Osteoblast (primary cell): ENCODE data around the gene MALAT1. TPM values are rescaled to one million over a fixed set of nuclear protein-coding genes. Genes with fewer than 3 reads are reported as not detected.

Source experiments
- DNase-seq: peaks from one replicate; pipeline ENCODE4 v3.0.0; 2011; ENCODE audit warnings: low spot score, mixed read lengths; ENCODE audit not compliant: insufficient read length; ENCODE audit errors: missing footprints
- H2AFZ ChIP-seq: 2 replicates; pipeline ENCODE4 v1.6.0; 2011; ENCODE audit warnings: mild to moderate bottlenecking, low read length
- H3K27ac ChIP-seq: 2 replicates; pipeline ENCODE4 v1.5.1; 2011; ENCODE audit warnings: mild to moderate bottlenecking, low read depth, low read length, moderate library complexity
- H3K27me3 ChIP-seq: 2 replicates; pipeline ENCODE4 v1.6.0; 2012; ENCODE audit warnings: mild to moderate bottlenecking, control low read depth, inconsistent platforms, low read length, moderate library complexity; ENCODE audit not compliant: insufficient read depth
- H3K36me3 ChIP-seq: 2 replicates; pipeline ENCODE4 v1.5.1; 2011; ENCODE audit warnings: mild to moderate bottlenecking, low read length, control low read depth, moderate library complexity; ENCODE audit not compliant: insufficient read depth
- H3K4me1 ChIP-seq: 2 replicates; pipeline ENCODE4 v1.5.1; 2011; ENCODE audit warnings: mild to moderate bottlenecking, low read length, control low read depth, moderate library complexity; ENCODE audit not compliant: insufficient read depth
- H3K4me2 ChIP-seq: 2 replicates; pipeline ENCODE4 v1.6.0; 2011; ENCODE audit warnings: mild to moderate bottlenecking, low read length; ENCODE audit not compliant: insufficient read depth
- H3K4me3 ChIP-seq: fragments of 200-600 bp; sonication (generic); 3 replicates; pipeline ENCODE4 v1.5.1; 2012; ENCODE audit warnings: mild to moderate bottlenecking, low read length, inconsistent platforms; ENCODE audit not compliant: insufficient read depth
- H3K79me2 ChIP-seq: 2 replicates; pipeline ENCODE4 v1.6.0; 2012; ENCODE audit warnings: mild to moderate bottlenecking, low read length, control low read depth, inconsistent platforms; ENCODE audit not compliant: insufficient read depth
- H3K9me3 ChIP-seq: 2 replicates; pipeline ENCODE4 v1.5.1; 2011; ENCODE audit warnings: low read depth, low read length, control low read depth
- H4K20me1 ChIP-seq: 2 replicates; pipeline ENCODE4 v1.6.0; 2012; ENCODE audit warnings: mild to moderate bottlenecking, low read length, control low read depth; ENCODE audit not compliant: insufficient read depth
- total RNA-seq: library from RNA; depleted of rRNA; stranded (reverse); fragments of >200 nt; gene quantifications from 2 replicates; pipeline ENCODE4 v1.2.3, GENCODE V29; 2012
- TF ChIP-seq, protein P1 (sequence below): IDR thresholded peaks from 2 replicates; pipeline ENCODE4 v1.5.1; 2011; ENCODE audit warnings: mild to moderate bottlenecking, low read depth, low read length, moderate library complexity; ENCODE audit errors: extremely low read depth

The MALAT1 gene
- total RNA-seq, 1 donor = 19,002 TPM

DNA sequence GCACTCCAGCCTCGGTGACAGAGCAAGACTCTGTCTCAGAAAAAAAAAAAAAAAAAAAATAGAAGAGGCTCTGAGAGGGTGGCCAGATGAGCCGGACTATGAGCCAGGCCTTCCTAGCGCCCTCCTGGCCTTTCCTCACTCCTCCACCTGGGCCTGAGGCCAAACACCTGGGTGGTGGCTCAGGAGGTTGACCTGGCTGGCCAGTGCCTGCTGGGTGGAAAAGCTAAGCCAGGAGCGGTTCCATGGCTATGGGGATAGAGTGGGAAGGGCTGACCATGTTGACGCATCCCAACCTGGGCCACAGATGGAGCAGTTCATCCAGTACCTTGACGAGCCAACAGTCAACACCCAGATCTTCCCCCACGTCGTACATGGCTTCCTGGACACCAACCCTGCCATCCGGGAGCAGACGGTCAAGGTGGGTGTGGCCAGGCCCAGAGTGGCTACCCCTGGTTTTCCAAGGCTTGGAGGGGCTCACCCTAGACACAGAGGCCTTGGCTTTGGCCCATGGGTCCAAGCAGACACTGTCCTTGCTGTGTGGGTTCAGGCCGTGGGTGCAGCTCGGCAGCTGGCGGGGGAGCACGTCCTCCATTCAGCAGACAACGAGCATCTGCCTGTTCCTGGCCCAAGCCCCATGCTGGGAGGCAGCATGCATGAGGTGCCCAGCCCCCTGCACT lies 33.7 kb downstream of the MALAT1 start:
- Histone ChIP-seq H3K9me3 (no peaks in the 10 kb centered on the region), H4K20me1 (peaks cover 58% of the 10 kb centered on the region), H3K4me3 (no peak overlapping the region), H3K36me3 (peaks cover 79% of the 10 kb centered on the region), H3K79me2 (peaks cover 32% of the 10 kb centered on the region), H3K27ac (no peak overlapping the region), H3K27me3 (no peaks in the 10 kb centered on the region), H2AFZ (no peak overlapping the region), H3K4me2 (no peak overlapping the region), H3K4me1 (no peaks in the 10 kb centered on the region)
- DNase-seq = peak; percentile 81
- TF ChIP-seq, protein P1, sequence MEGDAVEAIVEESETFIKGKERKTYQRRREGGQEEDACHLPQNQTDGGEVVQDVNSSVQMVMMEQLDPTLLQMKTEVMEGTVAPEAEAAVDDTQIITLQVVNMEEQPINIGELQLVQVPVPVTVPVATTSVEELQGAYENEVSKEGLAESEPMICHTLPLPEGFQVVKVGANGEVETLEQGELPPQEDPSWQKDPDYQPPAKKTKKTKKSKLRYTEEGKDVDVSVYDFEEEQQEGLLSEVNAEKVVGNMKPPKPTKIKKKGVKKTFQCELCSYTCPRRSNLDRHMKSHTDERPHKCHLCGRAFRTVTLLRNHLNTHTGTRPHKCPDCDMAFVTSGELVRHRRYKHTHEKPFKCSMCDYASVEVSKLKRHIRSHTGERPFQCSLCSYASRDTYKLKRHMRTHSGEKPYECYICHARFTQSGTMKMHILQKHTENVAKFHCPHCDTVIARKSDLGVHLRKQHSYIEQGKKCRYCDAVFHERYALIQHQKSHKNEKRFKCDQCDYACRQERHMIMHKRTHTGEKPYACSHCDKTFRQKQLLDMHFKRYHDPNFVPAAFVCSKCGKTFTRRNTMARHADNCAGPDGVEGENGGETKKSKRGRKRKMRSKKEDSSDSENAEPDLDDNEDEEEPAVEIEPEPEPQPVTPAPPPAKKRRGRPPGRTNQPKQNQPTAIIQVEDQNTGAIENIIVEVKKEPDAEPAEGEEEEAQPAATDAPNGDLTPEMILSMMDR = no peak

DNA sequence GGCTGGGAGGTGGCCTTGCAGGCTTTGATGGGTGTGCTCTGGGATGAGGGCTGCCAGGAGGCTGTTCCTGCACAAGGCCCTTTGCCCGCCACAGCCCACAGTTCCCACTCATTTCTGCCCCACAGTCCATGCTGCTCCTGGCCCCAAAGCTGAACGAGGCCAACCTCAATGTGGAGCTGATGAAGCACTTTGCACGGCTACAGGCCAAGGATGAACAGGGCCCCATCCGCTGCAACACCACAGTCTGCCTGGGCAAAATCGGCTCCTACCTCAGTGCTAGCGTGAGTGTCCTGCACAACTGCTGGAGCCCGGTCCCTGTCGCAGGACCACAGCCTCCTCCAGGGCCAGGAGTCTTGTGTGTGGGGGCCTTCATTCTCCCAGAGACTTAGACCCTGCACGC lies 36.3 kb downstream of the MALAT1 start:
- Histone ChIP-seq H3K36me3 (peaks cover 79% of the 10 kb centered on the region), H3K4me1 (no peaks in the 10 kb centered on the region), H3K79me2 (peaks cover 11% of the 10 kb centered on the region), H3K9me3 (no peaks in the 10 kb centered on the region), H3K4me2 (no peak overlapping the region), H2AFZ (no peak overlapping the region), H3K27ac (no peak overlapping the region), H3K27me3 (no peaks in the 10 kb centered on the region), H4K20me1 (peaks cover 42% of the 10 kb centered on the region), H3K4me3 (no peak overlapping the region)
- peak; percentile 86 for DNase-seq
- TF ChIP-seq, protein P1 = no peak

DNA sequence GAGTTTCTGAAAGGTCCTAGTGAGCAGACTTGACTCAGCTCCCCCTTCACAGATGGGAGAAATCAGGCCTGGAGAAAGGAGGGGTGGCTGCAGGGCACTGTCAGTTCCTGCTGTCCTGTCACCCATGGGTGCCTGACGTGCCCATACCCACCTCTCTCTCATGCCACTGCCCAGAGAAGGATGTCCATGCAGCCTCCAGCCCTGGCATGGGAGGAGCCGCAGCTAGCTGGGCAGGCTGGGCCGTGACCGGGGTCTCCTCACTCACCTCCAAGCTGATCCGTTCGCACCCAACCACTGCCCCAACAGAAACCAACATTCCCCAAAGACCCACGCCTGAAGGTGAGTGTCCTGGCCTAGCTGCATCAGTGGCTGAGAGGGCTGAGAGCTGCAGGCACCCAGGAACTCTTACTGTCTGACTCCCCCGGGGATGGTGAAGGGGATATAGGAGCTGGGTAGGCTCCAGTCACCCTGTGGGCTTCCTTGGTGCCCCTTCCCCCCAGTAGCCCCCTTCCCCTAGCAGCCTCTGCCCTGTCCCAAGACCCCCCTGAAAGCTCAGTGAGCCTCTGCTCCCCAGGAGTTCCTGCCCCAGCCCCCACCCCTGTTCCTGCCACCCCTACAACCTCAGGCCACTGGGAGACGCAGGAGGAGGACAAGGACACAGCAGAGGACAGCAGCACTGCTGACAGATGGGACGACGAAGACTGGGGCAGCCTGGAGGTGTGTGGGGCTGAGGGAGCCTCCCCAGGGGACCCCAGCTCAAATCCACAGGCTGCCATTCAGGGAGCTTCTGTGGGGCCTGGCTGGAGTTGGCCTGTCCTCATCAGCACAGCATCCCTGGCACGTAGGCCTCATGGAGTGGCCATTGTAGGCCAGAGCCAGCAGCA lies 37.8 kb downstream of the MALAT1 start:
- Histone ChIP-seq H3K9me3 (no peaks in the 10 kb centered on the region), H3K36me3 (peaks cover 67% of the 10 kb centered on the region), H2AFZ (no peak overlapping the region), H4K20me1 (peaks cover 36% of the 10 kb centered on the region), H3K4me2 (no peak overlapping the region), H3K27me3 (no peaks in the 10 kb centered on the region), H3K4me1 (peaks cover 9% of the 10 kb centered on the region), H3K27ac (no peak overlapping the region), H3K79me2 (peaks cover 2% of the 10 kb centered on the region), H3K4me3 (no peak overlapping the region)
- TF ChIP-seq, protein P1 = no peak
- peak; percentile 88 for DNase-seq

DNA sequence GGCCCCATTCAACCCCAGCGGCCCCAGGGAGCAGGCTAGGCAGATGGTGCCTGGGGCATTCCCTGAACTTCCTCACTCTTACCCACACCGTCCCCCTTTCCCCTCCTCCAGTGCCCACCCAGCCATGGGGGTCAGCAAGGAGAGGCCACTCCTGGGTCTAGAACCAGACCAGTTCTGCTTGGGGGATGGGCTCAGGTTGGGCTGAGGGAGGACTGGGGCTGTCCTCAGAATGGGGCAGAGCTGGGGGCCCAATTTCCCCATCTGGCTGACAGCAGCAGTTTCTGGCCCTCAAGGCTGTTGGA lies 38.4 kb downstream of the MALAT1 start:
- H2AFZ ChIP-seq = no peak overlapping the region
- H3K9me3 ChIP-seq = no peaks in the 10 kb centered on the region
- H3K36me3 ChIP-seq = peaks cover 69% of the 10 kb centered on the region
- peak; percentile 85 for DNase-seq
- peaks cover 9% of the 10 kb centered on the region for H3K4me1 ChIP-seq
- TF ChIP-seq, protein P1 = no peak
- peaks cover 36% of the 10 kb centered on the region for H4K20me1 ChIP-seq
- H3K4me2 ChIP-seq = no peak overlapping the region
- H3K27me3 ChIP-seq = no peaks in the 10 kb centered on the region
- H3K27ac ChIP-seq = no peak overlapping the region
- no peak overlapping the region for H3K4me3 ChIP-seq
- peaks cover 2% of the 10 kb centered on the region for H3K79me2 ChIP-seq
